Tibial artery (tissue), 4 donors: ENCODE data around the gene WDR73.
A peak's percentile ranks its signal among the peaks of the same experiment; 100 is the strongest.

ENCODE experiments used
- DNase-seq, 2 donors: peaks; one replicate each; pipeline ENCODE4 v3.0.0-alpha.2; 2019
- H3K27ac ChIP-seq, 2 donors: fragments of 200-600 bp; sonication (generic) in 1 of 2; 1 replicate in 1 of 2; 2 replicates in 1 of 2; pipeline ENCODE4 v1.5.1; 2018 to 2019; ENCODE audit warnings: mild to moderate bottlenecking in 1 of 2
- H3K27me3 ChIP-seq, 2 donors: fragments of 200-600 bp; sonication (generic) in 1 of 2; one replicate each; pipeline versions ENCODE4 v1.5.1 to v1.6.0; 2016 to 2019
- H3K36me3 ChIP-seq, 3 donors: fragments of 200-600 bp; sonication (generic) in 2 of 3; one replicate each; pipeline ENCODE4 v1.5.1; 2016 to 2019; ENCODE audit warnings: mild to moderate bottlenecking in 2 of 3
- H3K4me1 ChIP-seq, 4 donors: fragments of 200-600 bp; sonication (generic) in 2 of 4; 1 replicate in 3 of 4; 2 replicates in 1 of 4; pipeline ENCODE4 v1.5.1; 2016 to 2019
- H3K4me3 ChIP-seq, 2 donors: fragments of 200-600 bp; sonication (generic) in 1 of 2; 1 replicate in 1 of 2; 2 replicates in 1 of 2; pipeline ENCODE4 v1.5.1; 2018 to 2019; ENCODE audit warnings: mild to moderate bottlenecking in 2 of 2
- H3K9me3 ChIP-seq, 3 donors: fragments of 200-600 bp; sonication (generic) in 1 of 3; one replicate each; pipeline ENCODE4 v1.5.1; 2016 to 2019
- CTCF ChIP-seq, 2 experiments: fragments of 200-600 bp in 1 of 2; fragments of 450-650 bp in 1 of 2; IDR thresholded peaks; one replicate each; pipeline ENCODE4 v1.5.1; 2017 to 2019; ENCODE audit warnings: antibody characterized with exemption in 2 of 2, mild to moderate bottlenecking in 1 of 2, moderate library complexity in 1 of 2
- intact Hi-C: fragments of 100-400 bp; cut with DNase I; formaldehyde crosslinking; loops from one replicate; pipeline ENCODE4 v1.15.0; 2023; ENCODE audit warnings: low total_unique reads

Gene WDR73

GRCh38 chr15:84653910-84654688 is at the start of gene WDR73:
Gene WDR73, minus strand, starts transcription at chr15:84654283. Its CDS starts 9 bp downstream, at chr15:84654274.
- peak; percentile 95 to 98 for DNase-seq
- intact Hi-C loops, result no loop called here
- peak within 1 kb of the TSS; percentile 84 to 85 for H3K27ac ChIP-seq
- TF ChIP-seq CTCF (IDR thresholded peaks at IDR 0.05), result no peak
- no peaks in the 10 kb centered on the region for H3K27me3 ChIP-seq
- no peaks in the 10 kb centered on the region for H3K9me3 ChIP-seq
- H3K4me3 ChIP-seq, result peak within 1 kb of the TSS; percentile 81 to 89
- peaks cover 0 to 56% (median 41%) of the 10 kb centered on the region in 4 donors for H3K4me1 ChIP-seq
- peaks cover 16 to 33% (median 20%) of the 10 kb centered on the region in 3 donors for H3K36me3 ChIP-seq

GRCh38 chr15:84703808-84704207 is 49.7 kb upstream of the WDR73 start:
- no peak for TF ChIP-seq CTCF (IDR thresholded peaks at IDR 0.05)
- no peaks in the 10 kb centered on the region for H3K27me3 ChIP-seq
- no peaks in the 10 kb centered on the region for H3K36me3 ChIP-seq
- H3K9me3 ChIP-seq, result no peaks in the 10 kb centered on the region
- intact Hi-C loops, result no loop called here
- no peak overlapping the region for H3K4me3 ChIP-seq
- H3K27ac ChIP-seq, result no peak overlapping the region
- H3K4me1 ChIP-seq, result peaks cover 0 to 20% (median 9%) of the 10 kb centered on the region in 4 donors
- no peak for DNase-seq

- no peak for TF ChIP-seq CTCF (IDR thresholded peaks at IDR 0.05)
- Histone ChIP-seq H3K9me3 (no peaks in the 10 kb centered on the region), H3K4me3 (no peak overlapping the region), H3K27ac (peak overlapping the region; percentile 11 to 20), H3K27me3 (no peaks in the 10 kb centered on the region), H3K4me1 (peaks cover 0 to 20% (median 10%) of the 10 kb centered on the region in 4 donors), H3K36me3 (no peaks in the 10 kb centered on the region)
- peak; percentile 69 to 74 for DNase-seq
- intact Hi-C loops, result no loop called here
These were observed 48.9 kb upstream of the WDR73 start for GRCh38 chr15:84702961-84703482.

GRCh38 chr15:84699538-84700191 is 45.6 kb upstream of the WDR73 start:
- Histone ChIP-seq H3K27me3 (no peaks in the 10 kb centered on the region), H3K9me3 (no peaks in the 10 kb centered on the region), H3K4me3 (no peak overlapping the region), H3K36me3 (no peaks in the 10 kb centered on the region), H3K27ac (no peak overlapping the region), H3K4me1 (peaks cover 0 to 37% (median 10%) of the 10 kb centered on the region in 4 donors)
- intact Hi-C loops, result no loop called here
- TF ChIP-seq CTCF (IDR thresholded peaks at IDR 0.05), result no peak
- no peak for DNase-seq

- Histone ChIP-seq H3K9me3 (no peaks in the 10 kb centered on the region), H3K4me3 (no peak overlapping the region), H3K4me1 (peaks cover 0 to 24% (median 2%) of the 10 kb centered on the region in 4 donors), H3K27me3 (no peaks in the 10 kb centered on the region), H3K36me3 (no peaks in the 10 kb centered on the region), H3K27ac (no peak overlapping the region)
- TF ChIP-seq CTCF (IDR thresholded peaks at IDR 0.05), result no peak
- intact Hi-C loops, result no loop called here
- no peak for DNase-seq
These were observed 43.3 kb upstream of the WDR73 start for GRCh38 chr15:84697236-84697990.
